GM18867 (cell line): Measurements from ENCODE around the gene NR5A2.

Experiments
- ATAC-seq: cut with Tn5 transposase; IDR thresholded peaks from one replicate; pipeline ENCODE4 v1.9.1; 2021; ENCODE audit warnings: mild to moderate bottlenecking, moderate library complexity; ENCODE audit not compliant: unreplicated experiment

The NR5A2 gene

DNA sequence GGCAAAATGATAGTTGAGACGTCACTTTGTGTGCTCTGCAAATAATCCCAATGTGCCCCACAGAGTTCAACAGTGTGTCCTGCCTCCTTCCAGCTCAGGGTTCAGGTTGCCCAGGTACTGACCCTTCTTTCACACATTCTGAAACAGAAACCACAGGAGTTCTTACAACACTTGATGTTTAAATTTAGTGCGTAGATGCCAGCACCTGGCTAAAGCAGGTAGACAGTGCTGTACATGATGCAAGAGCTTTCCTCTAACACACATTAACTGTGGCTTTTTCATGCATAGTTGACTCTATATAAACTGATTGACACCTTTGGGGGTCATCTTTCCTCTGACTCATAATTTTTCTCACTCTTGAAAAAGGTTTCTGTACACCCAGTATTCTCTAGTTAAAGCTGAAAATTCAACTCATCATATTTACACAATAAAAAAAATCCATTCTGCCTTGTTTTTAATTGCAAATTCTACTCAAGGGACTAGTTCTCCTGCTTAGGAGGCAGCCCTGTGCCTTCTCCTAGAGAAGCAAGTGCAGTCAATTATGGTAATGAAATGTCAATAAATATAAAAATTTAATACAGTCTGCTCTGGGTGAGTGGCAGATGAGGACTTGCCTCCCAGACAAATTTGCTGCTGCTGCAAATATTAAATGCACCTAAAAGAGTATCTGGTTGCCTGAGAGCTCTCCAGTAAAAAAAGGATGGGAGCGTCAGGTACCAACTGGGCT is 91.4 kb downstream of the NR5A2 start:
- ATAC-seq, result peak; percentile 45

DNA sequence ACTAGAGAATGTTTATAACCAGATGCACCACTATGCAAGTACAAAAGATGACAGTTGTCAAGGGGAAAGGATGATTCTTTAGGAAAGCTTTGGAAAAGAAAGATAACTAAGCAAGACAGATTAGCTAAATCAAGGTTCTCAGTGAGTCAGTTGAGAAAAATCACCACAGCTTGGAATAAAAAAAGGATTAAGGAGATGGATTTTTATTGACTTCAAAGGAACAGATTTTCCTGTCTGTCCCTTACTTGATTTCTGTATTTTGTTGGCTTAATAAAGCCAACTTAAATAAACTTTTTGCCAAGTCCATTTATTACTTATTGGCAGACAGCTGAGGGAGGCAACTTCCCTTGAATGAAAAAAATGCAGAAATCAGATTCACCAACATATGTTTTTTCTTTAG is 93.9 kb downstream of the NR5A2 start:
- ATAC-seq, result no peak

DNA sequence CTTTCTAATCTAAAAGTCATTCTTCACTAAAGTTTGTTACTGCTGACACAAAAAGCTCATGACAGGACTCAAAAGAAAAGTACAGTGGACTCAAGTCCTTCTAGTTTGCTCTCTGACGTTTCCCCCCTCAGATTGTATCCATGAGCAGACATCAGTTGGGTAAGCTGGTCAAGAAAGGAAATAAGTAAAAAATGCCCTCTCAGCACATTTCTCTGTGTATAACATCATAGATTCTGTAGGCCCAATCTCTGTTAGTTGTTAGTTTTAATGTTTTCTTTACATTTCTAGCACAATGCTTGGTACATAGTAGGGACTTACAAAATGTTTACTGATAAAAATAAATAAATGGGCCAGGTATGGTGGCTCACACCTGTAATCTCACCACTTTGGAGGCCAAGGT is 96.8 kb downstream of the NR5A2 start:
- no peak for ATAC-seq

DNA sequence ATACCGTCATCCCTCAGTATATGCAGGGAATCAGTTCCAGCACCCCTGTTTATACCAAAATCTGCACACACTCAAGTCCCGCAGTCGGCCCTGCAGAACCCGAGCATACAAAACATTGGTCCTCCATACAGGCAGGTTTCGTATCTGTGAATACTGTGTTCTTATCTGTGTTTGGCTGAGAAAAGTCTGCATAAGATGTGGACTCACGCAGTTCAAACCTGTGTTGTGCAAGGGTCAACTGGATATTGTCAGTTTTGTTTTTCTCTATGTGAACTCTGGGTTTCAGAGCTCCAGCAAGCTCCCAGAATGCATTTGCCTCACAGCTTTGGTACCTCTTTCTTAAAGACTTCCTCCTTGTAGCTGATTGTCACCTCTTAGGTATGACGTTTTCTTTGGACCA is 100.6 kb downstream of the NR5A2 start:
- no peak for ATAC-seq

DNA sequence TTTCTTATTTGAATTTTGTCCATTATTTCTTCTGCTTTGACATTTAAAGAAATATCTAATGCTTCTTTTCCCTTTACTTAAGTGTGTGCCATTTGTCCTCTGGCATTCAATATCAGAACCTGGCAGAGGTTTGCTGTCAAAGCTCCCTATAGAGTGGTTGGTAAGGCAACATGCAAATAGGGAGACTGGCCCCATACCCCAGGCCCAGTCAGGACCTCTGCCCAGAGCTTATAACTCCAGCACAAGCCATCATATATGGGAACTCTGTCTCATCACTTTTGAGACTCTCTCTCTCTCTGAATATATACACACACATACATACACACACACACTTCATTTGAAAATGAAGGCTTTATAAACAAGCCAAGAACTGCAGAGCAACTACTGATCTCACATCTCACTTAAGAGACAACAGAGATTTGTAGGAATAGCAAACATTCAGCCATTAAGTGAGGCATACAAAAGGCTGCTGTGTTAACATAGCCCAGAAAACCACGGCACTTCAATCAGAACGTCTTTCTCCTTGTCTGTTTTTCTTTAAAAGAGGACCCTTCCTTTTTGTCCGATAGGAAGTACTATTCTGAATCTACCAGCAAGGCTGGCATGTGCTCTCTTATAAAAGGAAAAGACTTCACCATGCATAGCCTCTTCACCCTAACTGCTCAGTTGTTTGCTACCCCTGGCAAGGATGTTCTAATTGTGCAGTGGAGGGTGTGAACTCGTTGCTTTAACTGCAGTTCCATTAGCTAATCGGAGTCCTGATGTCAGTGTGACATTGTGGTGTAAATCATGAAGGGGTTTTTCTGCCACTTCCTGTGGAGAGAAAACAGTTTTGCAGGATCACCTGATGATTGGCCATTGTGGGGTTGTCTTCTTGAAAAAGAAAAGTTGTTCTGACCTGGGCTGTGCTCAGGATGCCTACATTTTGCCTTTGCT is 101.7 kb downstream of the NR5A2 start:
- ATAC-seq, result no peak

DNA sequence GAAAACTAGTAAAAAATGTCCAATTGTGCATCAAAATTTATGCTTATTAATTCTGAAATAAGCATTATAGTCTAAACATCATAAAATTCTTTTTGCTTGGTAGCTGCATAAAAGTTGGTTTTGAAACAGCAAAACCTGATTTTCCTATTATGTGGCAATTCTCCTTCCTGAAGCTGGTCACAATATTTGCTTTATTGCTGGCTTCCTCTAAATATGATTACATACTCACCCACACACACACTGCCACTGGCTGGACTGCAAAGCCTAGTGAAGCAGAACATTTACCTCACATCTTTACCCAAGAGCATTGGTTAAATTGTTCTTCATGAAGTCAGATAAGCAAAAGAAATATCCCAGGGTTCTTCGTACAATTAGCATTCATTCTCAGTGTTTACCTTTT is 103.0 kb downstream of the NR5A2 start:
- no peak for ATAC-seq

DNA sequence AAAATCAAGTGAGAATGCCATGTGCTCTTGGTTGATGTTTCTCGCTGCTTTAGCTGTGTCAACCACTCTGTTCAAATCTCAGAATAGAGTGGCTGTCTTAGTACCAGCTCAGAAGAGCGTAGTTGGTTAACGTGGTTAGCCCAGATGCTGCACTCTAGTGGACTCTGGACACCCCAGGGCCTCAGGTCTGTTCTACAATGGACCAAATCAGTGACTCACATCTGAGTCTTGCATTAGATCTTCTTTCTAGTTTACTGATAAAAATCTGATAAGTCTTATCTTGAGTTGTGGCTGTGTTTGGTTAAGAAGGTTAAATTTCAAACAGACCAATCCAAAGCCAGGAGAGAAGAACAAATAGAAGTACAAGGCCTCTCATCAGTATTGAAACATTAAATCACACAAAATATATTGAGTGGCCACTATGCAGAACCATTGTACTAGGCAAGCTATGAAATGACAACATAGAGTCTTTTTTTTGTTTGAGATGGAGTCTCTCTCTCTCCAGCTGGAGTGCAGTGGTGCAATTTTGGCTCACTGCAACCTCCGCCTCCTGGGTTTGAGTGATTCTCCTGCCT is 104.1 kb downstream of the NR5A2 start:
- no peak for ATAC-seq

DNA sequence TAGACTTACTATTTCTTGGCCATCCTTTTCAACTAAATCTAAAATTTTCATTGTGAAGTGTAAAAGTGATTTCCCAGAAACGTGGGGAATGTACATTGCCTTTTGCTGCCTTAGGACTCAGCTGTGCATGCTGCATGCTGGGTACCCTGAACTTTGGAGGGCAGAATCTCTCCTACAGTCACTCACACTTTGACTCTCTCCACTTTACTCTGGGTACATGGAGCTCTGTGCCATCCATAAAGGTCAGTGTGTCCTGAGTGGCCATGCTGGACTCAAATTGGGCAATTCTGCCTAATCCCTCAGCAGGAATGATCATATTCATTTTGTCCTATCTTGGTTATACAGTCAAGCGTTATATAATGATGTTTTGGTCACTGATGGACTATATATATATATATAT is 105.6 kb downstream of the NR5A2 start:
- ATAC-seq, result no peak

DNA sequence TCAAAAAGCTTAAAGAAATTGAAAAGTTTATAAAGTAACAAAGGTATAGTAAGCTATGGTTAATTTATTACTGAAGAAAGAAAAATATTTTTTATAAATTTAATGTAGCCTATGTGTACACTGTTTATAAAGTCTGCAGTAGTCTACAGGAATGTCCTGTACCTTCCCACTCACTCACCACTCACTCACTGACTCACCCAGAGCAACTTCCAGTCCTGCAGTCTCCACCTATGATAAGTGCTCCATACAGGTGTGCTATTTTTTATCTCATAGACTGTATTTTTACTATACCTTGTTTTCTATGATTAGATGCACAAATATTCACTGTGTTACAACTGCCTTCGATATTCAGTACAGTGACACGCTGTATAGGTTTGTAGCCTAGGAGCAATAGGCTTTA is 106.6 kb downstream of the NR5A2 start:
- no peak for ATAC-seq

DNA sequence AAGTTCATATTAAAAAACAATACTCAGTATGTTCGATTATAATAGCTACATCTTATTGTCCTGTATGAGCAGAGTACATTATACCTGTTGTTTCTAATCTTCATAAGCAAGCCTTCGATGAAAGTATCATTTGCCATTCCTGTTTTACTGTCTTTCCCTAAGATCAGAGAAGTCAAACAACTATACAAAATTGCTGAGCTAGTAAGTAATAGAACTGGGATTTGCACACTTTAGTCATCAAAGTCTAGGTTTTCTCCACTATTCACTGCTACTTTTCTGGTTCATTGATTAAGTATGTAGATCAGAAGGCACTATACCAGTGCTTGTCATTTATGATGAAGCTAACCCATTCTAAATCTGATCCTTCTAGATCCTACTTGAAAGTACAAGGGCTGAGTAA is 108.9 kb downstream of the NR5A2 start:
- no peak for ATAC-seq

DNA sequence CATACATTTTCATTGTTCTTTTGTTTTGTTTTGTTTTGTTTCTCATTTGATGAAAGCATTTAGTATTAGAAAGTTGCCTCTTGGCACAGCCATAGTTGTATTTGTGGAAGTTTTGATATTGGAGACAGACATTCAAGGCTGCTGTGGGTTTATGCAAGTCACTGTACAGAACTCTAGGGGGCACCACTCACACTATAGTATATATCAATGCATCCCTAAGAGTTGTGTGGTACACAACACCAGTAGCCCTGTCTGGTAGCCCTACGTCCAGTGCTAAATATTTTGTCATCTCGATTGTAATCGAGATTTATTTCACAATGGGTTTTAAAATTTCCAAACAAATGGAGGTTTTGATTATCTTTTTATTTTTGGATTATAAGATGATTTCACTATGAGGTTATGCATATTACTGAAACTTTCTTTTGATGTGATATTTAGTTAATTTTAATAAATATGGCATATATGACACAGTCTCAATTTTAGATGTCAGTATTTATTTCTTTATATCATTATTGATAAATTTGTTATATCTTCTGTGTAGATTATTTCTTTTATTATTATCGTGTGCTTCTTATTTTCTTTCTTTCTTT is 112.2 kb downstream of the NR5A2 start:
- ATAC-seq, result peak; percentile 93

DNA sequence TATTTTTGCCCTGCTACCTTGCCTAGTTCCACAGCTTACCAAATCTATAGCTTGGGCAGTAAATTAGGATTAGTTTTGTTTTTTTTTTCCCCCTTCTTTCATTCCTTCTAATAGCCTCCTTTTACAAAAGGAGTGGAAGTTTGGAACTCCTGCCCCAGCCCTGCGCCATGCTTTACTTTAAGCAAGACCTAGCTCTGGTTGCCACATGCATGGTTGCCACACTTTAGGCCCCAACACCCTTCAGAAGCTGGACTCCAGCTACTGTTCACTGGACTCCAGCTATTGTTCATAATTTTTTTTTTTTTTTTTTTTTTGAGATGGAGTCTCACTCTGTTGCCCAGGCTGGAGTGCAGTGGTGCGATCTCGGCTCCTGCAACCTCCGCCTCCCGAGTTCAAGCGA is 115.8 kb downstream of the NR5A2 start:
- no peak for ATAC-seq

DNA sequence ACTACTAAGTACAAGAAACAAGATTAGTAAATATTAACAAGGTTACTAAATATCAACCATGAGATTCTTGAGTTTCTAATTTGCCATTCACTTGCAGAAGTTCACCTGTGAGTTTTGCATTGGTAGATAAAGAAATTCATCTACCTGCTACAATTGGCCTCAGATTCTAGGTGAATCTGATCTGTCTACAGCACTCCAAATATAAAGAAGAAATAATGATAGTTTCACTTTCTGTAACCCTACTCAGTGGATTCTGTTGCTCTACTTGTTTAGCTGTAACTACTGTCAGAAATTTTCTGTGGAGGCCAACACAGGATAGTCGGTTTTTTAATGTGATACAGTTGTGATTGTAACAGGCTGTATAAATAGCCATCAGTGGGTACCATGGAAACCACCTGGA is 118.6 kb downstream of the NR5A2 start:
- ATAC-seq, result peak; percentile 49

DNA sequence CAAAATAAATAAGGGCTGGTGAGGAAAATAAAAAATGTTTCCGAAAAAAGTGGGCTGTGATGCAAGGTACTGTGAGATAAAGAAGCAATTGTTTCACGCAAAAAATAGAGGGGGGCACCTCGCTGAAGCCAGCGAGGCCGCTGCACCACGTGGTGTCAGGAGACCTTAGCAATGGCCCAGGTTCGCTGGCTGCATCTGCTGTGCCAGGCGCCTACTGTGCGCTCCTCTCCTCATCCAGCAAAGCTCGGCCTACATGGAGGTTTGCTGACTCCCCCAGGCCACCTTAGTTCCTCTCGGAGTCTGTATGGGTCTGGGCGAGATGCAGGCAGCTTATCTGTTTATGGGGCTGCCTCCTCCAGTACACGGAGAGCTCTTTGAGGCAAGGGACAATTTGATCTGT is 119.6 kb downstream of the NR5A2 start:
- ATAC-seq, result no peak

DNA sequence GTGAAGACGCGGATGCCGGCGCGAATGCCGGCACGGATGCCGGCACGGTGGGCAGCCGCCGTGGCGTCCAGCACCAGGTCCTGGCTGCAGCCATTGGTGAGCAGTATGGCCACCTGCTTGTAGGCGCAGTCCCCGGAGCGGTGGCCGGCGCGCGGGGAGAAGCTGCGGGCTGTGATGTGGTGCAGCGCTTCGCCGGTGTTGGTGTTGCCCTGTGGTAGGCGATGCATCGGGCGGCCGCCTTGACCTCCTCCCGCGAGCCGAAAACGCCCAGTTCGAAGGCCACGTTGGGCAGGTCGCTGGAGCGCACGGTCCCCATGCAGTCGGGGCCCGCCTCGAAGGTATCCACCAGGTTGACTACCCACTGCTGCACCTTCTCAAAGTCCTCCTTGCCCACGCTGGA is 120.2 kb downstream of the NR5A2 start:
- ATAC-seq, result no peak

DNA sequence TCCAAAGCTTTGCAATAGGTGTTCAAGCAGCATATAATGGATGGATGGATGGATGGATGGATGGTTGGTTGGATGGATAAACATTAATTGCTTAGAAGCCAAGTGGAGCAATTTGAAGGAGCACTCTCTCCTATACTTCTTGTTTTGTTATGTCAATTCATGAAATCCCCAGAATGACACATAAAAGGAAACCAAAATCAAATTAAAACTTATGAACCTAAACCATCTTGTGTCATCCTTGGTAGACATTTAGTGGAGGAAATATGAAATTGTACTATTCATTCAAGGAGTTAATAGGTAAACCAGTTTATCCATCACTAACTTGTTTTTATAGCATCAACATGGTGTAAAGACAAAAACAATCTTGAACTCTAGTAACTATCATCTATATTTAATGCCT is 122.5 kb downstream of the NR5A2 start:
- ATAC-seq, result no peak

DNA sequence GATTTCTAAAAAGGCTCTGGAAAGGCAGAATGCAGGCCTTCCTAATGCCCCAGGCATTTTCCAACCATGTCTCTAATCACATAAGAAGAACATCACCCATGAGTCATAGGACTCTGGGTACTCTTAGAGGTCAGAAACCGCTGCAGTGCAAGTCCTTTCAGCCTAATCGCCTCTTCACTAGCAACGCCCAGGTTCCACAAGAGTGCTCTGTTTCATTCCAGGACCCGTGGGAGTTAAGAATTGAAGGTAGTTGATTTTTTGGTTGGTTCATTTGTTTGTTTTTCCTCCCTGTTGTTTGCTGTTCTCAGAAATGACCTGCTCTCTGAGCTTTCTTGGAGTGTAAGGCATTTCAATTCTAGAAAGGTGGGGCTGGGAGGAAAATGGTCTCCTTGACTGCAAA is 123.2 kb downstream of the NR5A2 start:
- ATAC-seq, result peak; percentile 33

DNA sequence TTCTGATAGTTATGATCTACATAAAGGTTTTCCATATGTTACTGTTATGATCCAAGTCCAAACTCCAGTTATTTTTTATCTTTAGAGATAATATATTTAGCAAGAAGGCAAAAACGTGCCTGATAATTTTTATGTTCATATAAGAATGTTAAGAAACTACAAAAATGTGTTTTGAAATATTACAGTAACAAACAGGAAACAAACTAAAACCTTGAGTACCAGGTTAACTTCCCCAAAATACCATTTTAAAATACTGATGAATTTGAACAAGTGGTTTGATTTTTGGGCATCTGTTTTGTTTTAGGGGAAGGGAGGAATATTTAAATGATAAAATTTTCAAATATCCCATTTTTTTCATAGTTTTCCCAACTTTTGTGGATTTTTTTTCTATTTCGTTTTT is 124.8 kb downstream of the NR5A2 start:
- no peak for ATAC-seq

DNA sequence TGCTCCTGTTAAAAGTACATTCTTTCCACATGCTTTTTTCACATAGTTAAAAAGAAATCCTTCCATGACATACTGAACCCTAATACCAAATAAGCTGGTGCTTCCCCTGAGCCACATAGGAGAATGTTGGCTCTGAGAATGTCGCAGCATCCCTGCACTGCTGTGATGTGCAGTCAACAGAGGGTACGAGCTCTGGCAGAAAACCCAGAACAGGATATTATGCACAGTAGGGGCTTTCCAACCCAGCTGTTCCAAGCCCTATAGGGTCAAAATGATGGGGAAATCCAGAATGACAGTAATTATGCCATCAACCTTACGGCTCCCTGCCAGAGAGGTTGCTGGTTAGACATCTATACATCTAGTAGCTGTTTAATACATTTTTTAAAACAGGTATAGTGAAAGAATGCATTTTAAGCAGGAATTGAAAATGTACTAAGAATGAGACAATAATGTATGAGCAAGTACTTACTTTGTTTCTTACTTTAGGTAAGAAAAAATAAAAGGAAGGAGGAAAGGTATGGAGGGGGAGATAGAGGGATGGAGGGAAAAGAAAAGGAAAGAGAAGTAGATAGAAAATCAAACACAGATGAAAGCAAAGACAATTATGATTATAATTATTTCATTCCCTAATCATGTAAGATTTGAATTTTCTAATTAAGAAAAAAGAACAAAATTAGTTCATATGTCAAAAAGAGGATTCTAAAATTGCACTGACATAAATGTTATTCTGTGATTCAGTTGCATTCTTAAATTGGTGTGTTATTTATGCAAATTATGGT is 126.0 kb downstream of the NR5A2 start:
- ATAC-seq, result peak; percentile 29

DNA sequence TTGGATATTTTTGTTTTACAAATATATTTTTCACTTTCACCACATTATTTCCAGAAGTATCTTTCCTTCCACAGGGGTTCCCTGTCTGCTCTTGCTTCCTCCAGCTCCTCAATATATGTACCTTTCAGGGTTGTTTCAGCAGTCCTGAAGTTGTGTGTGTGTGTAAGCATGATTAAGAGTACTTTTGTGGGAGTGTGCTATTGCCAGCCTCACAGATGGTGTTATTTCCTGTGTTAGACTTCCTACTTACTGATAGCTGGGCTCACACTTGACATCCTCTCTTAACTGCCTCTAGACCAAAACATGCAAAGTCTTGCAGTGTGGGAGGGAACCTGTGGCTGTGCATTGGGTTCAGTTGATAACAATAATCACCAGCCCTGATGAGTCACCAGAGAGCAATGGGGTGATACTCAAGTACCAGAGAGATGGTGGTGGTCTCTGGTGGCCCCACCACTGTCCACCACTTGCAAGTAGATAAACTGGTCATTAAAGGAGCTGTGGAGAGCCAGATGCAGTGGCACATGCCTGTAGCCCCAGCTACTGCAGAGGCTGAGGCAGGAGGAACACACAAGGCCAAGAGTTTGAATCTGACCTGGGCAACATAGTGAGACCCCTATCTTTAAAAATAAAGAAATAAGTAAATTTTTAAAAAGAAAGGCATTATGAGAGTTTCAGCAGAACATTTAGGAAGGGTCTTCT is 126.7 kb downstream of the NR5A2 start:
- ATAC-seq, result peak; percentile 97
